Muscle layer of colon (tissue), 2 donors: Measurements from ENCODE around the gene ESD.
"Not testable (repeated sequence)": the region's sequence is repeated elsewhere in the genome, so short reads cannot be mapped to it uniquely, and the experiment has no call there.

Experiments
- H3K27ac ChIP-seq: one replicate; pipeline ENCODE4 v1.7.0; 2013; ENCODE audit warnings: low read depth, mild to moderate bottlenecking, low read length, moderate library complexity
- H3K27me3 ChIP-seq, 2 donors: one replicate each; pipeline ENCODE4 v1.7.0; 2013; ENCODE audit warnings: low read length in 2 of 2, mild to moderate bottlenecking in 2 of 2; ENCODE audit not compliant: insufficient read depth in 2 of 2, control insufficient read depth in 1 of 2
- H3K36me3 ChIP-seq: one replicate; pipeline ENCODE4 v1.7.0; 2013; ENCODE audit warnings: mild to moderate bottlenecking, low read length; ENCODE audit not compliant: insufficient read depth
- H3K4me1 ChIP-seq: one replicate; pipeline ENCODE4 v1.7.0; 2013; ENCODE audit warnings: mild to moderate bottlenecking, low read length; ENCODE audit not compliant: insufficient read depth
- H3K4me3 ChIP-seq, 2 donors: one replicate each; pipeline ENCODE4 v1.7.0; 2013; ENCODE audit warnings: low read length in 2 of 2, low read depth in 1 of 2, mild to moderate bottlenecking in 1 of 2, moderate library complexity in 1 of 2
- H3K9ac ChIP-seq: one replicate; pipeline ENCODE4 v1.7.0; 2013; ENCODE audit warnings: low read length
- H3K9me3 ChIP-seq: one replicate; pipeline ENCODE4 v1.7.0; 2013; ENCODE audit warnings: mild to moderate bottlenecking, low read length
- donor health status: abdominal sarcoma.
- donor health status: Adenocarcinoma of cecum.

ESD gene

GRCh38 chr13:46756977-46757376 is 40.0 kb downstream of the ESD start:
- Histone ChIP-seq H3K4me1 (peaks cover 7% of the 10 kb centered on the region), H3K9me3 (no peaks in the 10 kb centered on the region), H3K27me3 (no peaks in the 10 kb centered on the region), H3K4me3 (no peak overlapping the region), H3K36me3 (no peaks in the 10 kb centered on the region), H3K27ac (no peak overlapping the region), H3K9ac (no peak overlapping the region)

- H3K27me3 ChIP-seq, H3K4me3 ChIP-seq, H3K27ac ChIP-seq, H3K36me3 ChIP-seq, H3K4me1 ChIP-seq, H3K9me3 ChIP-seq, H3K9ac ChIP-seq: not testable (repeated sequence)
Measured at GRCh38 chr13:46755508-46755907, 41.5 kb downstream of the ESD start.

GRCh38 chr13:46754812-46755211 is 42.1 kb downstream of the ESD start:
- Histone ChIP-seq H3K27me3 (no peaks in the 10 kb centered on the region), H3K9me3 (no peaks in the 10 kb centered on the region), H3K36me3 (peaks cover 6% of the 10 kb centered on the region), H3K4me1 (peaks cover 7% of the 10 kb centered on the region), H3K4me3 (no peak overlapping the region), H3K9ac (no peak overlapping the region), H3K27ac (no peak overlapping the region)

GRCh38 chr13:46753917-46754316 is 43.0 kb downstream of the ESD start:
- Histone ChIP-seq H3K36me3 (peaks cover 9% of the 10 kb centered on the region), H3K9ac (no peak overlapping the region), H3K4me1 (peaks cover 7% of the 10 kb centered on the region), H3K9me3 (no peaks in the 10 kb centered on the region), H3K27me3 (no peaks in the 10 kb centered on the region), H3K4me3 (no peak overlapping the region), H3K27ac (no peak overlapping the region)

GRCh38 chr13:46753137-46753536 is 43.8 kb downstream of the ESD start:
- H3K9ac ChIP-seq, result no peak overlapping the region

GRCh38 chr13:46751811-46752635 is 44.9 kb downstream of the ESD start:
- no peak overlapping the region for H3K4me3 ChIP-seq
- no peaks in the 10 kb centered on the region for H3K27me3 ChIP-seq
- peaks cover 22% of the 10 kb centered on the region for H3K36me3 ChIP-seq
- H3K9me3 ChIP-seq, result no peaks in the 10 kb centered on the region
- H3K4me1 ChIP-seq, result peaks cover 4% of the 10 kb centered on the region
- H3K9ac ChIP-seq, result no peak overlapping the region
- H3K27ac ChIP-seq, result no peak overlapping the region

More at GRCh38 chr13:46753137-46753536, 43.8 kb downstream of the ESD start:
- no peaks in the 10 kb centered on the region for H3K9me3 ChIP-seq
- H3K27me3 ChIP-seq, result no peaks in the 10 kb centered on the region
- no peak overlapping the region for H3K4me3 ChIP-seq
- H3K4me1 ChIP-seq, result peaks cover 7% of the 10 kb centered on the region
- peaks cover 16% of the 10 kb centered on the region for H3K36me3 ChIP-seq
- no peak overlapping the region for H3K27ac ChIP-seq

GRCh38 chr13:46749951-46750350 is 47.0 kb downstream of the ESD start:
- H3K27me3 ChIP-seq, result no peaks in the 10 kb centered on the region
- no peak overlapping the region for H3K4me3 ChIP-seq
- H3K36me3 ChIP-seq, result peaks cover 28% of the 10 kb centered on the region
- no peak overlapping the region for H3K27ac ChIP-seq
- no peaks in the 10 kb centered on the region for H3K9me3 ChIP-seq
- H3K9ac ChIP-seq, result no peak overlapping the region
- no peaks in the 10 kb centered on the region for H3K4me1 ChIP-seq

- no peak overlapping the region for H3K9ac ChIP-seq
- H3K9me3 ChIP-seq, result no peaks in the 10 kb centered on the region
- H3K27ac ChIP-seq, result no peak overlapping the region
- H3K36me3 ChIP-seq, result peaks cover 28% of the 10 kb centered on the region
- H3K4me3 ChIP-seq, result no peak overlapping the region
- no peaks in the 10 kb centered on the region for H3K4me1 ChIP-seq
- no peaks in the 10 kb centered on the region for H3K27me3 ChIP-seq
Measured at GRCh38 chr13:46748300-46748699, 48.7 kb downstream of the ESD start.

- H3K27ac ChIP-seq, result no peak overlapping the region
- H3K9me3 ChIP-seq, result no peaks in the 10 kb centered on the region
- peaks cover 28% of the 10 kb centered on the region for H3K36me3 ChIP-seq
- no peak overlapping the region for H3K9ac ChIP-seq
- no peaks in the 10 kb centered on the region for H3K27me3 ChIP-seq
- H3K4me3 ChIP-seq, result no peak overlapping the region
- H3K4me1 ChIP-seq, result no peaks in the 10 kb centered on the region
Measured at GRCh38 chr13:46747031-46747820, 49.7 kb downstream of the ESD start.

GRCh38 chr13:46745706-46746105 is 51.3 kb downstream of the ESD start:
- H3K9ac ChIP-seq, result no peak overlapping the region
- peaks cover 36% of the 10 kb centered on the region for H3K36me3 ChIP-seq
- H3K4me1 ChIP-seq, result no peaks in the 10 kb centered on the region
- no peak overlapping the region for H3K4me3 ChIP-seq
- H3K27ac ChIP-seq, result no peak overlapping the region
- H3K27me3 ChIP-seq, result no peaks in the 10 kb centered on the region
- H3K9me3 ChIP-seq, result no peaks in the 10 kb centered on the region

- Histone ChIP-seq H3K36me3 (peaks cover 30% of the 10 kb centered on the region), H3K4me1 (no peaks in the 10 kb centered on the region), H3K9ac (no peak overlapping the region), H3K27me3 (no peaks in the 10 kb centered on the region), H3K4me3 (no peak overlapping the region), H3K9me3 (no peaks in the 10 kb centered on the region), H3K27ac (no peak overlapping the region)
Measured at GRCh38 chr13:46745062-46745461, 51.9 kb downstream of the ESD start.
